ENCODE results near the gene HACD3.

DNA sequence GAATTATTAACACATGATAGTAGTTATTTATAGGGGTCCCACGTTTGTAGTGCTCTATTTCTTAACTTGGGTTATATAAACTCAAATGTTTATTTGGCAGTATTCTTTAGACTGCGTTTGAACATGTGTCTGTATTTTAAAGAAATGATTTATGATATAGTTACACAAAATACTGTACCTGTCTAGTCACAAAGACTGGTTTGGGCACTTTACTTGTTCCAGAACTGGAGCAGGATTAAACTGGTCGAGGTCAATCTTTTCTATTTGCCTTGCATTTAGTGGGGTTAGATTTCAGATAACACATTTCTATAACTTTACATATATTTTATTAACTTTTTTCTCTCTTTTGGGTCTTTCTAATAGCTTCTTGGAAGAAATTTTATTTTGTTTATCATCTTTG is 39.5 kb downstream of the HACD3 start:
- TF ChIP-seq EZH2 (IDR thresholded peaks at IDR 0.05; ENCODE audit: insufficient read depth, poor library complexity, severe bottlenecking), result no peak
- no peak for TF ChIP-seq EZH2phosphoT487 (IDR thresholded peaks at IDR 0.05; ENCODE audit: insufficient read depth, low read depth)
